Mammary epithelial cell (primary cell): ENCODE data around the gene P2RY11.

Source experiments
- CTCF ChIP-seq, 2 donors: IDR thresholded peaks in 1 of 2; conservative IDR thresholded peaks in 1 of 2; 2 replicates each; pipeline ENCODE4 v1.5.1; 2011 to 2012; ENCODE audit warnings: inconsistent platforms in 2 of 2, low read length in 2 of 2, mild to moderate bottlenecking in 2 of 2, control low read depth in 1 of 2, low read depth in 1 of 2; ENCODE audit not compliant: insufficient read depth in 1 of 2; ENCODE audit errors: extremely low read depth in 1 of 2
- EZH2 ChIP-seq: IDR thresholded peaks from 2 replicates; pipeline ENCODE4 v1.6.1; 2012; ENCODE audit warnings: low read length, inconsistent platforms, borderline replicate concordance

- TF ChIP-seq EZH2 (no peak), CTCF (conservative IDR thresholded peaks at IDR 0.05 in 1 of 2, IDR thresholded peaks at IDR 0.05 in 1 of 2; ENCODE audit: extremely low read depth in 1 of 2, insufficient read depth in 1 of 2, low read depth in 1 of 2, low read length in 2 of 2) (no peak)
These were observed 25.4 kb downstream of the P2RY11 start for GRCh38 chr19:10136936-10137335.
